Brain microvascular endothelial cell (primary cell): ENCODE data around the gene ADD1.

Source experiments
- DNase-seq: peaks from one replicate; pipeline ENCODE4 v3.0.0-alpha.2; 2020
- H3K27ac ChIP-seq: fragments of 250-450 bp; sonication (Bioruptor Pico); 2 replicates; pipeline ENCODE4 v1.5.1; 2020; ENCODE audit warnings: mild to moderate bottlenecking, moderate library complexity
- H3K27me3 ChIP-seq: fragments of 250-450 bp; sonication (Bioruptor Pico); replicated peaks from 2 replicates; pipeline ENCODE4 v1.5.1; 2020; ENCODE audit warnings: mild to moderate bottlenecking
- H3K36me3 ChIP-seq: fragments of 250-450 bp; sonication (Bioruptor Pico); replicated peaks from 2 replicates; pipeline ENCODE4 v1.5.1; 2020; ENCODE audit warnings: mild to moderate bottlenecking
- H3K4me3 ChIP-seq: 2 replicates; pipeline ENCODE4 v1.5.1; 2011; ENCODE audit warnings: low read depth, mild to moderate bottlenecking, control low read depth, low read length, moderate library complexity
- in situ Hi-C: cut with HindIII; loops from 2 replicates; pipeline ENCODE4 v1.10.0; 2017; ENCODE audit warnings: low sequenced_read_pairs, low pct_ligation_motif_present
- TF ChIP-seq, protein P1 (sequence below): IDR thresholded peaks from 2 replicates; pipeline ENCODE4 v1.5.1; 2011; ENCODE audit warnings: low read depth, mild to moderate bottlenecking, moderate library complexity, low read length, control low read depth, inconsistent platforms; ENCODE audit errors: missing control alignments

The ADD1 gene

DNA sequence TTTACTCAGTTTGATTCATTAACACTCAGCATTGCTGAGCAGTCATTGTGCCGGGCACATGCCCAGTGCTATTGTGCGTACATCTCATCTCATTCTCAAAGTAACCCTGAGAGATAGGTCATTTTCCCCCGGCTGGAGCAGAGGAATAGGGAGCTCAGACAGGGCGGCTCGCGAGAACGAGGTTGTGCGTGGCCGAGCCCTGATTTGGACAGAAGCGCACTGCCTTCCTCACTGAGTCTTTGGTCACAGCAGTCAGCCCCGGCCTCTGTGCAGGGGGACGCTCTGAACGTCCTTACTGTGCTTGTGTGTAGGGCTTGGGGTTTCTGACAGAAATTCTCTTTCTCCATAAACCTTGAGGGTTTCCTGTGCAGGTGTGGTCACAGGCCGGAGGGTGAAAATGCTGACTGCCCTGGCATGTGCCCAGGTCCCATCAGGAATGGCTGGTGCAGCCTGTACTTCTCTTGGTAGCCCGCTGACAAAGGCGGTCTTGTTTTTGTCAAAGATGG lies 80.1 kb downstream of the ADD1 start:
- in situ Hi-C loops = no loop called here

GRCh38 chr4:2924286-2924685 lies 80.6 kb downstream of the ADD1 start:
- Histone ChIP-seq H3K27ac (no peak overlapping the region), H3K27me3 (no peaks in the 10 kb centered on the region), H3K36me3 (peaks cover 36% of the 10 kb centered on the region), H3K4me3 (no peak overlapping the region)
- DNase-seq = no peak
- in situ Hi-C loops = no loop called here
- TF ChIP-seq, protein P1, sequence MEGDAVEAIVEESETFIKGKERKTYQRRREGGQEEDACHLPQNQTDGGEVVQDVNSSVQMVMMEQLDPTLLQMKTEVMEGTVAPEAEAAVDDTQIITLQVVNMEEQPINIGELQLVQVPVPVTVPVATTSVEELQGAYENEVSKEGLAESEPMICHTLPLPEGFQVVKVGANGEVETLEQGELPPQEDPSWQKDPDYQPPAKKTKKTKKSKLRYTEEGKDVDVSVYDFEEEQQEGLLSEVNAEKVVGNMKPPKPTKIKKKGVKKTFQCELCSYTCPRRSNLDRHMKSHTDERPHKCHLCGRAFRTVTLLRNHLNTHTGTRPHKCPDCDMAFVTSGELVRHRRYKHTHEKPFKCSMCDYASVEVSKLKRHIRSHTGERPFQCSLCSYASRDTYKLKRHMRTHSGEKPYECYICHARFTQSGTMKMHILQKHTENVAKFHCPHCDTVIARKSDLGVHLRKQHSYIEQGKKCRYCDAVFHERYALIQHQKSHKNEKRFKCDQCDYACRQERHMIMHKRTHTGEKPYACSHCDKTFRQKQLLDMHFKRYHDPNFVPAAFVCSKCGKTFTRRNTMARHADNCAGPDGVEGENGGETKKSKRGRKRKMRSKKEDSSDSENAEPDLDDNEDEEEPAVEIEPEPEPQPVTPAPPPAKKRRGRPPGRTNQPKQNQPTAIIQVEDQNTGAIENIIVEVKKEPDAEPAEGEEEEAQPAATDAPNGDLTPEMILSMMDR = no peak

More for the DNA sequence above, 80.1 kb downstream of the ADD1 start:
- TF ChIP-seq, protein P1 = no peak
- no peak overlapping the region for H3K4me3 ChIP-seq
- peak overlapping the region; percentile 98 for H3K27ac ChIP-seq
- no peak for DNase-seq
- H3K36me3 ChIP-seq = peaks cover 30% of the 10 kb centered on the region
- no peaks in the 10 kb centered on the region for H3K27me3 ChIP-seq

DNA sequence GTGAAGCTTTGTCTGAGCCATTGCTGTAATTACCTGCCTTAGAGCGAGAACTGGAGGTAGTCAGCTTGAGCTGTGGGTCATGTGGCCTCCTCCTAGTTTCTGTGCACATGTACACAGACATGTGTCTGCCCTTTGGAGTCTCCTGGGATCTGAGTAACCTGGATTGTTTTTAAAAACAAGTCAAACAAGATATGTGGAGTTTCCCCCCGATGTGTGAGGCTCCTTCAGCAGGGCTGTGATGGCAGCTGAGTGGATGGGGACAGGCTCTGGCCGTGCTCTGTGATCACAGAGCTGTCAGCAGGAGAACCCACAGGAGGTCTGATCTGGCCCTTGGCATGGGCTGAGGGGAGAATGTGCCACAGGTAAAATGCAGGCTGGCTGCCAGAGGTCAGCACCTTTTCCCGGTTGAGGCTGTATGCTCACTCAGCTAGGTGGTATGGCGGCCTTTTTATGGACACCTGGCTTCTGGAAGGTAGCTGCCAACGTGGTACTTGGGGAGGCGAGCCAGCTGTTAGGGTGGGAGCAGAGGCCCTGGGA lies 81.2 kb downstream of the ADD1 start:
- Histone ChIP-seq H3K27me3 (no peaks in the 10 kb centered on the region), H3K27ac (no peak overlapping the region), H3K36me3 (peaks cover 41% of the 10 kb centered on the region), H3K4me3 (no peak overlapping the region)
- TF ChIP-seq, protein P1 = no peak
- no peak for DNase-seq
- in situ Hi-C loops = no loop called here

DNA sequence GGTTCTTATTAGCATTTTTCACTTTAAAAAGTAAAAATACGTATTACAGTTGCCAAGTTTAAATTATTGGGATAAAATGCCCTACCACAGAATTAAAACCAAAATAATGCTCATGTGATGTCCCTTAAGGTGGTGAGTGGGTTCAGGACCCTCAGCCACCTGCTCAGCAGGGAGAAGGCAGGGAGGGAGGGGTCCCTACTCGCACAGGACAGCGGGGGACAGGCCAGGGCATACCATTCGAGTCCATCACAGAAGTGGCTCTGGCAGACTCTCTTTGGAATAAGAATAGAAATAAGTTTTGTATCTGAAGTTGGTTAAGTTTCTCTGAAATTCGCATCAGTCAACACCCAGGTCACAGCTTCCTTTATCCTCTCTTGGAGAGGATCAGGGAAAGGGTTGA lies 81.9 kb downstream of the ADD1 start:
- Histone ChIP-seq H3K4me3 (no peak overlapping the region), H3K27ac (no peak overlapping the region), H3K36me3 (peaks cover 48% of the 10 kb centered on the region), H3K27me3 (no peaks in the 10 kb centered on the region)
- DNase-seq = no peak
- in situ Hi-C loops = no loop called here
- TF ChIP-seq, protein P1 = no peak

DNA sequence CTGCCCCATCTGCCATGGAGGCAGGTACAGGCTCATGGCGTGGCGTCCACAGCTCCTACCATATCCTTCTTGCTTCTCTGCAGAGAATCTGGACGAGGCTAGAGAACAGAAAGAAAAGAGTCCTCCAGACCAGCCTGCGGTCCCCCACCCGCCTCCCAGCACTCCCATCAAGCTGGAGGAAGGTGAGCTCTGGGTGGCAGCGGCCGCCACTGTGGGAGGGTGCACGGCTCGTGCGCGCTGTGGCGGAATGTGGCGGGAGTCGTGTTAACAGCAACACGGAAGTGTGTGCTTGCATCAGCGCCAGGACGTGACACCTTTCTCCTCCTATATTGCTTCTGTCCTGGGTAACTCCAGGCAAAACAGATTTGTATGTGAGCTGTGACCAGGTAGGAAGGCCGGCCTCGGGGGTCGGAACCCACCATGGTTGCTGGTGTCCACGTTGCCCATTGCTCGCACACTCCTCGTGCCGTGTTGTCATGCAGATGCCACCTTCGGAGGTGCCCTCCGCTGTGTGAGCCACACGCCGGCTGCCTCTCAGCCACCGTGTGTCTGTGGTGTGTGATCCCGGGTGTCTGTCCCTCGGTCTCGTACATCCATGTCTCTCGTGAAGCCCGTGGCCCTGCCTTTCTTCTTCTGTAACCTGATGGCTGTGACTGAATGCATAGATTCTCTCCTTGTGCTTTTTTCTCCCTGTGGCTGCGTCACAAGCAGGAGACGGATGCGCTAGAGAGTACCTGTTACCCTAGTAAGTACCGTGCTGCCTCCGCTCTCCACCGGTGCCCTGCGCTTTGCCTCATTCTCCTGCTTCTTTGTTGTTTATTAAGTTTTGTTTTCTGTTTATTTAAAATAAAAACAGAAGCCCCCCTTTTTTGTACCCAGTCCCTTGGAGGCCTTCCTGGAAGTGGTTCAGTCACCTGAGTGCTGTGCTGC lies 82.6 kb downstream of the ADD1 start:
- no peak overlapping the region for H3K27ac ChIP-seq
- peaks cover 53% of the 10 kb centered on the region for H3K36me3 ChIP-seq
- no peak overlapping the region for H3K4me3 ChIP-seq
- TF ChIP-seq, protein P1 = no peak
- no peak for DNase-seq
- in situ Hi-C loops = no loop called here
- no peaks in the 10 kb centered on the region for H3K27me3 ChIP-seq
